22Rv1 (cell line): ENCODE measurements around the gene GALR1.

ENCODE experiments used
- CTCF ChIP-seq: fragments of 450-650 bp; IDR thresholded peaks from 2 replicates; pipeline ENCODE4 v1.5.1; 2017; ENCODE audit warnings: mild to moderate bottlenecking
- ZFX ChIP-seq: fragments of 450-650 bp; IDR thresholded peaks from 2 replicates; pipeline ENCODE4 v1.6.1; 2017; ENCODE audit warnings: antibody characterized with exemption, borderline replicate concordance

GRCh38 chr18:77316008-77316407, 66.4 kb downstream of the GALR1 start:
- no peak for TF ChIP-seq CTCF
- no peak for TF ChIP-seq ZFX
